ENCODE data around the gene WDR77.

Gene WDR77

GRCh38 chr1:111448918-111449702 lies at the start of gene WDR77, which contains the start of gene ATP5PB:
Gene WDR77, minus strand, starts transcription at chr1:111449256. Its CDS starts 87 bp downstream, at chr1:111449169.
Gene ATP5PB, plus strand, starts transcription at chr1:111449464. Its CDS starts 78 bp downstream, at chr1:111449542.
- H3K36me3 Mint-ChIP-seq, result peaks cover 83% of the 10 kb centered on the region

GRCh38 chr1:111497592-111497991 lies 48.5 kb upstream of the WDR77 start:
- no peak overlapping the region for H3K27ac Mint-ChIP-seq
- no peaks in the 10 kb centered on the region for H3K36me3 Mint-ChIP-seq
- H3K4me3 Mint-ChIP-seq, result no peak overlapping the region
- ATAC-seq (peak; percentile 45), DNase-seq (ENCODE audit: low spot score in 2 of 2) (no peak)
- H3K4me1 Mint-ChIP-seq, result peaks cover 21% of the 10 kb centered on the region
- H3K9me3 Mint-ChIP-seq, result peaks cover 6% of the 10 kb centered on the region

More at GRCh38 chr1:111448918-111449702, at the start of gene WDR77, which contains the start of gene ATP5PB:
- ATAC-seq (peak; percentile 97), DNase-seq (ENCODE audit: low spot score in 2 of 2) (peak; percentile 74 to 93)
- peak within 1 kb of the TSS; percentile 99 for H3K4me3 Mint-ChIP-seq
- peaks cover 69% of the 10 kb centered on the region for H3K4me1 Mint-ChIP-seq
- H3K27ac Mint-ChIP-seq, result peak within 1 kb of the TSS; percentile 99
- no peaks in the 10 kb centered on the region for H3K9me3 Mint-ChIP-seq

- peaks cover 6% of the 10 kb centered on the region for H3K9me3 Mint-ChIP-seq
- H3K4me1 Mint-ChIP-seq, result peaks cover 21% of the 10 kb centered on the region
- peak; percentile 79 for ATAC-seq
- no peak overlapping the region for H3K4me3 Mint-ChIP-seq
- no peak overlapping the region for H3K27ac Mint-ChIP-seq
- DNase-seq (ENCODE audit: low spot score in 2 of 2), result no peak
- no peaks in the 10 kb centered on the region for H3K36me3 Mint-ChIP-seq
Measured at GRCh38 chr1:111496398-111496797, 47.3 kb upstream of the WDR77 start.

GRCh38 chr1:111491070-111491469 lies 42.0 kb upstream of the WDR77 start:
- ATAC-seq, result no peak
- Mint-ChIP-seq H3K27ac (no peak overlapping the region), H3K9me3 (peaks cover 2% of the 10 kb centered on the region), H3K36me3 (no peaks in the 10 kb centered on the region), H3K4me3 (no peak overlapping the region), H3K4me1 (peaks cover 6% of the 10 kb centered on the region)
- DNase-seq (ENCODE audit: low spot score in 2 of 2), result no peak

GRCh38 chr1:111490220-111490619 lies 41.2 kb upstream of the WDR77 start:
- Mint-ChIP-seq H3K9me3 (no peaks in the 10 kb centered on the region), H3K4me1 (no peaks in the 10 kb centered on the region), H3K27ac (no peak overlapping the region), H3K4me3 (no peak overlapping the region), H3K36me3 (no peaks in the 10 kb centered on the region)
- DNase-seq (ENCODE audit: low spot score in 2 of 2) (no peak), ATAC-seq (no peak)

GRCh38 chr1:111489604-111490003 lies 40.5 kb upstream of the WDR77 start:
- Mint-ChIP-seq H3K27ac (no peak overlapping the region), H3K4me1 (no peaks in the 10 kb centered on the region), H3K36me3 (no peaks in the 10 kb centered on the region), H3K4me3 (no peak overlapping the region), H3K9me3 (no peaks in the 10 kb centered on the region)
- no peak for ATAC-seq
- no peak for DNase-seq (ENCODE audit: low spot score in 2 of 2)

GRCh38 chr1:111488669-111489068 lies 39.6 kb upstream of the WDR77 start:
- no peak for ATAC-seq
- H3K36me3 Mint-ChIP-seq, result no peaks in the 10 kb centered on the region

GRCh38 chr1:111487133-111487532 lies 38.1 kb upstream of the WDR77 start:
- H3K36me3 Mint-ChIP-seq, result no peaks in the 10 kb centered on the region
- no peak overlapping the region for H3K27ac Mint-ChIP-seq
- DNase-seq (ENCODE audit: low spot score in 2 of 2) (no peak), ATAC-seq (no peak)
- peaks cover 8% of the 10 kb centered on the region for H3K4me1 Mint-ChIP-seq
- no peak overlapping the region for H3K4me3 Mint-ChIP-seq
- H3K9me3 Mint-ChIP-seq, result no peaks in the 10 kb centered on the region

More at GRCh38 chr1:111488669-111489068, 39.6 kb upstream of the WDR77 start:
- Mint-ChIP-seq H3K4me1 (no peaks in the 10 kb centered on the region), H3K9me3 (no peaks in the 10 kb centered on the region), H3K27ac (no peak overlapping the region), H3K4me3 (no peak overlapping the region)
- DNase-seq (ENCODE audit: low spot score in 2 of 2), result no peak

- peaks cover 8% of the 10 kb centered on the region for H3K4me1 Mint-ChIP-seq
- ATAC-seq, result no peak
- no peak overlapping the region for H3K4me3 Mint-ChIP-seq
- no peak for DNase-seq (ENCODE audit: low spot score in 2 of 2)
- H3K27ac Mint-ChIP-seq, result no peak overlapping the region
- H3K36me3 Mint-ChIP-seq, result no peaks in the 10 kb centered on the region
- H3K9me3 Mint-ChIP-seq, result no peaks in the 10 kb centered on the region
Measured at GRCh38 chr1:111486431-111486830, 37.4 kb upstream of the WDR77 start.

- Mint-ChIP-seq H3K27ac (no peak overlapping the region), H3K9me3 (no peaks in the 10 kb centered on the region), H3K36me3 (no peaks in the 10 kb centered on the region), H3K4me3 (no peak overlapping the region), H3K4me1 (peaks cover 8% of the 10 kb centered on the region)
- DNase-seq (ENCODE audit: low spot score in 2 of 2) (no peak), ATAC-seq (no peak)
Measured at GRCh38 chr1:111484391-111485026, 35.5 kb upstream of the WDR77 start.

- H3K4me3 Mint-ChIP-seq, result no peak overlapping the region
- no peaks in the 10 kb centered on the region for H3K36me3 Mint-ChIP-seq
- no peak for ATAC-seq
- H3K27ac Mint-ChIP-seq, result no peak overlapping the region
- peaks cover 8% of the 10 kb centered on the region for H3K4me1 Mint-ChIP-seq
- no peak for DNase-seq (ENCODE audit: low spot score in 2 of 2)
- no peaks in the 10 kb centered on the region for H3K9me3 Mint-ChIP-seq
Measured at GRCh38 chr1:111483876-111484275, 34.8 kb upstream of the WDR77 start.

- ATAC-seq, result no peak
- Mint-ChIP-seq H3K9me3 (no peaks in the 10 kb centered on the region), H3K27ac (no peak overlapping the region), H3K4me3 (no peak overlapping the region), H3K4me1 (peaks cover 13% of the 10 kb centered on the region), H3K36me3 (peaks cover 3% of the 10 kb centered on the region)
- no peak for DNase-seq (ENCODE audit: low spot score in 2 of 2)
Measured at GRCh38 chr1:111483166-111483565, 34.1 kb upstream of the WDR77 start.

- no peak overlapping the region for H3K27ac Mint-ChIP-seq
- H3K36me3 Mint-ChIP-seq, result peaks cover 8% of the 10 kb centered on the region
- ATAC-seq, result peak; percentile 84
- peak in 1 of 2 donors; percentile 18 for DNase-seq (ENCODE audit: low spot score in 2 of 2)
- no peak overlapping the region for H3K4me3 Mint-ChIP-seq
- H3K4me1 Mint-ChIP-seq, result peaks cover 29% of the 10 kb centered on the region
- H3K9me3 Mint-ChIP-seq, result no peaks in the 10 kb centered on the region
Measured at GRCh38 chr1:111481387-111482221, 32.5 kb upstream of the WDR77 start.

GRCh38 chr1:111480674-111481073 lies 31.6 kb upstream of the WDR77 start:
- ATAC-seq, result no peak
- Mint-ChIP-seq H3K27ac (no peak overlapping the region), H3K9me3 (no peaks in the 10 kb centered on the region), H3K4me3 (no peak overlapping the region), H3K36me3 (peaks cover 8% of the 10 kb centered on the region), H3K4me1 (peaks cover 38% of the 10 kb centered on the region)
- DNase-seq (ENCODE audit: low spot score in 2 of 2), result no peak

- no peaks in the 10 kb centered on the region for H3K9me3 Mint-ChIP-seq
- DNase-seq (ENCODE audit: low spot score in 2 of 2), result no peak
Measured at GRCh38 chr1:111476761-111477309, 27.8 kb upstream of the WDR77 start.

More at GRCh38 chr1:111476761-111477309, 27.8 kb upstream of the WDR77 start:
- Mint-ChIP-seq H3K4me3 (peak overlapping the region; percentile 30), H3K36me3 (peaks cover 14% of the 10 kb centered on the region), H3K4me1 (peaks cover 44% of the 10 kb centered on the region), H3K27ac (no peak overlapping the region)
- ATAC-seq, result peak; percentile 67
